Endothelial cell of umbilical vein (primary cell): Measurements from ENCODE around the gene IFRD2. TPM values are rescaled to one million over a fixed set of nuclear protein-coding genes. Genes with fewer than 3 reads are reported as not detected.

Experiments
- Bru-seq: library from RNA; stranded (reverse); fragments of 400-500 nt; gene quantifications from one replicate; lab custom pipeline; 2021; lab: Mats Ljungman, UMichigan
- BruChase-seq, 2 experiments: library from RNA; stranded (reverse); fragments of 400-500 nt; gene quantifications; one replicate each; lab custom pipeline; 2021; lab: Mats Ljungman, UMichigan
- BruUV-seq: library from RNA; stranded (reverse); fragments of 400-500 nt; replicated peaks from 2 replicates; lab custom pipeline; 2021; lab: Mats Ljungman, UMichigan
- CTCF ChIA-PET: fragments of 300-600, 350-600 bp; sonication (Branson Sonifier 250); formaldehyde crosslinking; loops from one replicate; lab custom pipeline; 2021; ENCODE audit warnings: antibody characterized with exemption, inconsistent platforms; lab: Charles Lee
- POLR2A ChIA-PET: fragments of 300-600, 350-600 bp; sonication (Branson Sonifier 250); formaldehyde crosslinking; loops from one replicate; lab custom pipeline; 2021; ENCODE audit warnings: antibody characterized with exemption, inconsistent platforms; lab: Charles Lee
- DNase-seq: peaks from one replicate; pipeline ENCODE4 v3.0.0-alpha.2; 2011; ENCODE audit warnings: low read depth, low spot score
- FAIRE-seq: peaks from 2 replicates; lab custom pipeline; 2011; peaks lifted over from hg19 to GRCh38; lab: Jason Lieb, UNC
- H2AFZ ChIP-seq: 2 replicates; pipeline ENCODE4 v1.6.0; 2012; ENCODE audit warnings: low read depth, low read length, control low read depth, inconsistent platforms
- H3K27ac ChIP-seq: 2 replicates; pipeline ENCODE4 v1.5.1; 2011; ENCODE audit warnings: low read depth, mild to moderate bottlenecking, control low read depth, low read length, moderate library complexity; ENCODE audit not compliant: insufficient read depth
- H3K27me3 ChIP-seq, 2 experiments: 2 replicates each; pipeline versions ENCODE4 v1.6.0 to v1.6.1; 2011; ENCODE audit warnings: low read length in 2 of 2, mixed read lengths in 1 of 2; ENCODE audit not compliant: control insufficient read depth in 2 of 2, insufficient read depth in 2 of 2
- H3K36me3 ChIP-seq, 2 experiments: 2 replicates in 1 of 2; 3 replicates in 1 of 2; pipeline ENCODE4 v1.5.1; 2011; ENCODE audit warnings: low read length in 2 of 2, mild to moderate bottlenecking in 1 of 2, moderate library complexity in 1 of 2; ENCODE audit not compliant: control insufficient read depth in 2 of 2, insufficient read depth in 2 of 2; ENCODE audit errors: extremely low read depth in 1 of 2
- H3K4me1 ChIP-seq: 3 replicates; pipeline ENCODE4 v1.5.1; 2011; ENCODE audit warnings: mild to moderate bottlenecking, low read length; ENCODE audit not compliant: control insufficient read depth, insufficient read depth; ENCODE audit errors: extremely low read depth
- H3K4me2 ChIP-seq: 2 replicates; pipeline ENCODE4 v1.6.1; 2011; ENCODE audit warnings: low read length, control low read depth, mixed read lengths; ENCODE audit not compliant: insufficient read depth
- H3K4me3 ChIP-seq, 3 experiments: fragments of 200-600 bp in 1 of 3; sonication (generic), shearing (Covaris generic) in 1 of 3; replicated peaks in 1 of 3; 2 replicates each; pipeline ENCODE4 v1.5.1; 2011 to 2016; ENCODE audit warnings: control low read depth in 3 of 3, low read length in 3 of 3, mild to moderate bottlenecking in 2 of 3, inconsistent platforms in 1 of 3, low read depth in 1 of 3, moderate library complexity in 1 of 3; ENCODE audit not compliant: insufficient read depth in 1 of 3
- H3K79me2 ChIP-seq: 2 replicates; pipeline ENCODE4 v1.6.0; 2012; ENCODE audit warnings: low read length, inconsistent platforms; ENCODE audit not compliant: control insufficient read depth, insufficient read depth
- H3K9ac ChIP-seq: replicated peaks from 2 replicates; pipeline ENCODE3; 2011; ENCODE audit warnings: low read length, control low read depth; ENCODE audit not compliant: insufficient read depth; ENCODE audit errors: extremely low read depth
- H3K9me1 ChIP-seq: replicated peaks from 3 replicates; pipeline ENCODE4 v1.6.0; 2011; ENCODE audit warnings: mild to moderate bottlenecking, low read length; ENCODE audit not compliant: control insufficient read depth, insufficient read depth; ENCODE audit errors: extremely low read depth
- H3K9me3 ChIP-seq: replicated peaks from 2 replicates; pipeline ENCODE4 v1.5.1; 2012; ENCODE audit warnings: low read length, inconsistent platforms; ENCODE audit not compliant: control insufficient read depth, insufficient read depth
- H4K20me1 ChIP-seq: replicated peaks from 2 replicates; pipeline ENCODE3; 2011; ENCODE audit warnings: mild to moderate bottlenecking, low read length; ENCODE audit not compliant: control insufficient read depth, insufficient read depth; ENCODE audit errors: extremely low read depth
- CTCF ChIP-seq, 2 donors: IDR thresholded peaks; 1 replicate in 1 of 2; 2 replicates in 1 of 2; pipeline ENCODE4 v1.5.1; 2011; ENCODE audit warnings: low read length in 2 of 2, mild to moderate bottlenecking in 2 of 2, moderate library complexity in 2 of 2, control low read depth in 1 of 2, inconsistent platforms in 1 of 2, low read depth in 1 of 2; ENCODE audit not compliant: insufficient read depth in 1 of 2; ENCODE audit errors: extremely low read depth in 1 of 2
- FOS ChIP-seq: IDR thresholded peaks from 2 replicates; pipeline ENCODE4 v1.6.1; 2011; ENCODE audit warnings: mild to moderate bottlenecking, low read length, moderate library complexity, borderline replicate concordance; ENCODE audit not compliant: insufficient read depth
- GATA2 ChIP-seq: IDR thresholded peaks from 2 replicates; pipeline ENCODE4 v1.7.0; 2011; ENCODE audit warnings: low read depth, mild to moderate bottlenecking, moderate library complexity, mixed read lengths, low read length; ENCODE audit not compliant: insufficient read length, insufficient read depth
- MAX ChIP-seq: IDR thresholded peaks from 2 replicates; pipeline ENCODE4 v1.6.1; 2011; ENCODE audit not compliant: insufficient read depth, insufficient read length
- MYC ChIP-seq: IDR thresholded peaks from one replicate; pipeline ENCODE4 v1.6.1; 2011; ENCODE audit warnings: mild to moderate bottlenecking, low read depth, low read length
- POLR2A ChIP-seq: IDR thresholded peaks from 2 replicates; pipeline ENCODE4 v1.6.1; 2012; ENCODE audit warnings: low read depth, mild to moderate bottlenecking, control low read depth, low read length
- POLR2AphosphoS5 ChIP-seq: IDR thresholded peaks from 2 replicates; pipeline ENCODE4 v1.6.1; 2012; ENCODE audit warnings: low read depth, mild to moderate bottlenecking, control low read depth, low read length, moderate library complexity; ENCODE audit not compliant: insufficient read depth
- dilution Hi-C: fragments of 300-500 bp; cut with MboI; formaldehyde crosslinking; loops from one replicate; pipeline ENCODE4 v1.15.0; 2019; ENCODE audit warnings: low sequenced_read_pairs; ENCODE audit not compliant: extremely low pct_ligation_motif_present
- intact Hi-C: fragments of 100-400 bp; cut with micrococcal nuclease; formaldehyde crosslinking; loops from one replicate; pipeline ENCODE4 v1.10.0; 2022
- long read RNA-seq: library from polyadenylated mRNA; stranded (forward); transcript quantifications from one replicate; pipeline ENCODE4 v2.0.0, GENCODE V29; 2021
- polyA minus RNA-seq, 3 experiments: library from RNA; depleted of rRNA, polyadenylated mRNA; stranded (reverse); fragments of >200 nt; gene quantifications; 1 replicate in 1 of 3; 2 replicates in 2 of 3; pipeline ENCODE4 v1.2.3, GENCODE V29; 2011
- polyA plus RNA-seq, 4 experiments: library from polyadenylated mRNA; depleted of rRNA in 3 of 4; stranded (reverse) in 3 of 4; unstranded in 1 of 4; fragments of >200 nt; gene quantifications; 2 replicates each; pipeline versions ENCODE4 v1.2.1 to v1.2.3, GENCODE V29; 2011 to 2012; ENCODE audit warnings: missing spikeins in 1 of 4
- total RNA-seq: library from RNA; stranded (reverse); gene quantifications from 2 replicates; pipeline ENCODE4 v1.2.3, GENCODE V29; 2021

IFRD2 gene
- 109 and 111 TPM in 2 replicates for total RNA-seq
- 99.4 and 101 TPM in 2 replicates for polyA plus RNA-seq
- polyA plus RNA-seq (2011; cell fraction: cytosol; rRNA removed) = 73.1 and 74.5 TPM in 2 replicates
- polyA plus RNA-seq (2011; cell fraction: nucleus; rRNA removed) = 207 and 228 TPM in 2 replicates
- 66.3 and 90.3 TPM in 2 replicates for polyA plus RNA-seq (2012)
- polyA minus RNA-seq = 43.0 and 57.1 TPM in 2 replicates
- polyA minus RNA-seq (2011; cell fraction: cytosol; rRNA and poly(A)+ RNA removed) = 96.3 TPM
- 40.2 and 42.9 TPM in 2 replicates for polyA minus RNA-seq (2011; cell fraction: nucleus; rRNA and poly(A)+ RNA removed)
- percentile 66 among the genes with signal in this experiment for Bru-seq, nascent RNA
- BruChase-seq, experiment 1, labeled RNA remaining after a 6-hour chase = percentile 89 among the genes with signal in this experiment
- percentile 73 among the genes with signal in this experiment for BruChase-seq, experiment 2, labeled RNA remaining after a 2-hour chase
- long read RNA-seq, transcript IFRD2-202 (12 exons, 2,109 nt) = major isoform, 433 of 552 reads
- long read RNA-seq, partial matches to known transcripts = 39 of 552 reads
- long read RNA-seq, other reads (novel, unspliced or antisense) = 78 of 552 reads

- DNase-seq (peak; percentile 98), FAIRE-seq (peak; percentile 100)
- ChIA-PET POLR2A (interaction anchor here (1.4 kb wide), 1 partner anchor 36 kb away, joined by 4 read pairs; the partner anchor contains the start of gene TUSC2), CTCF (interaction anchor here (1.5 to 2.4 kb wide), 4 partner anchors 14 to 46 kb away, joined by 5 to 18 read pairs (median 8); partner anchors contain the start of gene LSMEM2)
- H3K36me3 ChIP-seq = peaks cover 3 to 25% of the 10 kb centered on the region in 2 experiments
- peak in 1 of 2 donors; percentile 6 for TF ChIP-seq CTCF (IDR thresholded peaks at IDR 0.05; ENCODE audit: extremely low read depth in 1 of 2, insufficient read depth in 1 of 2, low read depth in 1 of 2, low read length in 2 of 2)
- no peak for TF ChIP-seq FOS
- peak; percentile 81 for TF ChIP-seq POLR2AphosphoS5
- peak; percentile 62 for TF ChIP-seq MYC
- no peak for TF ChIP-seq GATA2
- TF ChIP-seq POLR2A = peak; percentile 81
- peak; percentile 87 for TF ChIP-seq MAX
- dilution Hi-C loops = no loop called here
- H3K4me3 ChIP-seq = peak within 1 kb of the TSS; percentile 70 to 84 (median 76)
- peaks cover 11% of the 10 kb centered on the region for H3K4me1 ChIP-seq
- peak within 1 kb of the TSS; percentile 53 for H3K27ac ChIP-seq
- TSS peak; percentile 56 for BruUV-seq
- no peaks in the 10 kb centered on the region for H4K20me1 ChIP-seq
- H2AFZ ChIP-seq = peak within 1 kb of the TSS; percentile 47
- H3K4me2 ChIP-seq = peak within 1 kb of the TSS; percentile 79
- peak within 1 kb of the TSS; percentile 66 for H3K9ac ChIP-seq
- intact Hi-C loops = loop anchor here (1.0 kb wide), 2 partner anchors 30 to 37 kb away; partner anchors contain the start of gene HYAL2
- H3K79me2 ChIP-seq = peaks cover 27% of the 10 kb centered on the region
- H3K9me3 ChIP-seq = no peaks in the 10 kb centered on the region
- no peaks in the 10 kb centered on the region for H3K27me3 ChIP-seq
- H3K9me1 ChIP-seq = no peaks in the 10 kb centered on the region
Measured at GRCh38 chr3:50292159-50293078, at the start of gene IFRD2. Gene IFRD2, minus strand, starts transcription at chr3:50292429. Its CDS starts 155 bp downstream, at chr3:50292274.
